Measurements from ENCODE around the gene CLEC2B. TPM values are rescaled to one million over a fixed set of nuclear protein-coding genes. Genes with fewer than 3 reads are reported as not detected.

The CLEC2B gene
- total RNA-seq = 4.1 and 5.0 TPM in 2 replicates

DNA sequence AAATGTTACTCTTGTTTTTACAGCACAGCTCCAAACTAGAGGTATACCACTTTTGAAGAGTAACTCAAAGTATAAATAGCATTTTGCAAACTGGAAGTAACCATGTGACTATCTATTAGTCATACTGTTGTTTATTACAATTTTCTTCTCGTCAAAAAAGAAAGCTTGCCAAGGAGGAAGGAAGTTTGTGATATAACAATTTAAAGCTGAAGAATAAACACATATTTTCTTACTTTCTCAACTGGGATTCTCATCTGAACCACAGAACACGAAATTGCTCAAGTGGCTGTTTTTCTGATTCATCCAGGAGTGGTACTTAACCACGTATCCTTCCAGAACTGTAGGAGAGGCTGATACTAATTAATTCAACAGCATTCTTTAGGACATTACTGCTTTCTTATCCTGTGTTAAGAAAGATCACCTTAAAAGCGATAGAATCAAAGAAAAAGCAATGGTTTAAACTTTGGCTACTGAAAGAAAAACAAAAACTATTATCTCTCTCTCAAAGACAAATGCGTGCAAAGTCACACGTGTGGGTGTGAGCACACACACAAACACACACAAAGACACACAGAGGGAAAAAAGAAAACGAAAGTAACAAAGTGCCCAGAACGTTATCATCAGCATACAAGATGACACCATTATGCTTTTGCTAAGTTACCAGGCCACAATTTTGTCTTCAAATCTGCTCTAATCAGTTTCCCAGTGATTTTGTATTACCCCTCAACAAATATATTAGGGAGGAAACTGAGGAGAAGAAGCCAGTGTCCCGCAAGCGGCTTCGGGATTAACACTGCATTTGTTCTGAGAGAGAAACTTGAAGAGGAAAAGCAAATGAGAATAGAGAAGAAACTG lies at the start of gene CLEC2B:
Gene CLEC2B, minus strand, starts transcription at position 48 of the 855 bp plus-strand sequence.

DNA sequence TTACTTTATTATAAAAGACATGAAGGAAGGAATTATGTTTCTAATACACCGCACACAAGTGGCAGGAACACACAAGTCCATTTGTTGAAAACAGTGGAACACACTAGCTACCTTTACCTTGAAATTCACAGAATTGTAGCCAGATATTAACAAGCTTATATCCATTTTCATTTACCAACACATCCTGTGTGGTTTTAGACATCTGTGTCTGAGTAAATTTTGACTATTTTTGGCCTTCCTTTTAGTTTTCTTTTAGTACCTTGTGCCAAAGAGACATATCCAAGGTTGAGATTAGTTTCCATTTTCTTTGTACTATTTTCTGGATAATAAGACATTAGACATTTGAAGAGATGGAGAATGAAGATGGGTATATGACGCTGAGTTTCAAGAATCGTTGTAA lies 12.1 kb upstream of the CLEC2B start, which contains the start of gene KLRF2:
Gene KLRF2, plus strand, starts transcription at position 244 of the 400 bp plus-strand sequence. Its CDS starts 107 bp downstream, at position 351.

DNA sequence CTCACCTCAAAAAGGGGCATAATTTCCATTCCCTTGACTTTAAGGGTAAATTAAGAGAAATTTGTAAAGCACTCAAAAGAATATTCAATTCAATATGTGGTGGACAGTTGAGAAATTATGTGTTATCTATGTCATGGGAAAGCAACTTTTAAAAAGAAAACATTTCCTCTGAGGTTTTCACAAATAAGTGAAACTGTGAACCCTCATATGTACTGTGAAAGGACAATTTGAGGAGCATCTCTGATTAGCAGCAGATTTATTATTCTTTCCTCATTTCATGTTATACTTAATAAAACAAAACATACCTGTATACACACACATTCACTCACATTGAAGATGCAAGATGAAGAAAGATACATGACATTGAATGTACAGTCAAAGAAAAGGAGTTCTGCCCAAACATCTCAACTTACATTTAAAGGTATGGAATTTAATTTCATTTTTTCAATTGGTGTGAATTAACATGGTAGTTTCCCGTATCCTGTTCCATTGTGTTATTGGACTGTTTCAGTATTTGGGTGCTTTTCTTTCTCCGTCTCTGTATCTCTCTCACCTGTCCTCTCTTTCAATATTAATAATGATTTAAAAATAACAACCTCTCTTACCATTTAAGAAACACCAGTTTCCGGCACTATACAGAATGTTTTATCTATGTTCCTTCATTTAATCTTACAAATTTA lies 41.8 kb downstream of the CLEC2B start, which contains the start of gene KLRF1:
Gene KLRF1, plus strand, starts transcription at position 273 of the 680 bp plus-strand sequence. Its CDS starts 64 bp downstream, at position 337.

Other genes with a start within 250 kb of the CLEC2B start
- gene CLEC2D, start 199.6 kb downstream of the CLEC2B start, total RNA-seq = 1.4 and 4.8 TPM in 2 replicates
- not detected in 2 replicates for gene CLECL1, start 136.3 kb downstream of the CLEC2B start, total RNA-seq
- not detected in 2 replicates for gene CD69, start 108.5 kb downstream of the CLEC2B start, total RNA-seq
- 0.21 TPM in 1 of 2 replicates, not detected in the other for gene KLRF1, start 41.9 kb downstream of the CLEC2B start, total RNA-seq
- gene KLRF2, start 12.1 kb upstream of the CLEC2B start, total RNA-seq = not detected in 2 replicates
- gene CLEC2A, start 63.0 kb upstream of the CLEC2B start, total RNA-seq = not detected in 2 replicates
- gene CLEC12A, start 102.1 kb upstream of the CLEC2B start, total RNA-seq = not detected in 2 replicates
- not detected in 2 replicates for gene CLEC1B, start 129.8 kb upstream of the CLEC2B start, total RNA-seq
- gene CLEC12B, start 141.3 kb upstream of the CLEC2B start, total RNA-seq = not detected in 2 replicates
- gene CLEC9A, start 161.3 kb upstream of the CLEC2B start, total RNA-seq = not detected in 2 replicates
- not detected in 2 replicates for gene CLEC1A, start 229.6 kb upstream of the CLEC2B start, total RNA-seq

All from nasal cavity respiratory epithelium epithelial cell of viscerocranial mucosa (primary cell).